ENCODE results near the gene VWF. TPM values are rescaled to one million over a fixed set of nuclear protein-coding genes. Genes with fewer than 3 reads are reported as not detected.

VWF gene
- total RNA-seq, 4 donors from 2014 or later = 163 to 367 (median 253) TPM

DNA sequence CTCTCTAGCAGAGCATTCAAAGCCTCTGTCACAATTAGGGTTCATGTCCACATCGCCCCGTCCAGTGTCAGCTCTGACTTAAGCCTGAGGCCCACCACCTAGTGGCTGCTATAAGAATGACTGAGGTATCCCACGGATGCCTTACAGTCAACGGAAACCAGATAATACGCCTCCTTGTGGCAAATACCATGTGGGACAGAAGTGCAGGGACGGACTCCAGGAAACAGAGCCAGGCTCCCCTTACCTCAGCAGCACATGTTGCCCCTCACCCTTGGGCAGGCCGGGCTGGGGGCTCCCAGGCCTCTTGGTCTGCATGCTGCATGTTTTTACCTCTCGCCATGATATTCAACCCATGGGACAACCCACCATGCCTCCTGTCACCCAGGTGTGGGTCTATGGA lies 86.3 kb downstream of the VWF start:
- H3K27me3 ChIP-seq = peaks cover 0 to 6% (median 0%) of the 10 kb centered on the region in 4 donors
- peaks cover 0 to 92% (median 1%) of the 10 kb centered on the region in 4 donors for H3K36me3 ChIP-seq
- TF ChIP-seq EP300 (IDR thresholded peaks at IDR 0.05) = no peak
- TF ChIP-seq, protein P1, sequence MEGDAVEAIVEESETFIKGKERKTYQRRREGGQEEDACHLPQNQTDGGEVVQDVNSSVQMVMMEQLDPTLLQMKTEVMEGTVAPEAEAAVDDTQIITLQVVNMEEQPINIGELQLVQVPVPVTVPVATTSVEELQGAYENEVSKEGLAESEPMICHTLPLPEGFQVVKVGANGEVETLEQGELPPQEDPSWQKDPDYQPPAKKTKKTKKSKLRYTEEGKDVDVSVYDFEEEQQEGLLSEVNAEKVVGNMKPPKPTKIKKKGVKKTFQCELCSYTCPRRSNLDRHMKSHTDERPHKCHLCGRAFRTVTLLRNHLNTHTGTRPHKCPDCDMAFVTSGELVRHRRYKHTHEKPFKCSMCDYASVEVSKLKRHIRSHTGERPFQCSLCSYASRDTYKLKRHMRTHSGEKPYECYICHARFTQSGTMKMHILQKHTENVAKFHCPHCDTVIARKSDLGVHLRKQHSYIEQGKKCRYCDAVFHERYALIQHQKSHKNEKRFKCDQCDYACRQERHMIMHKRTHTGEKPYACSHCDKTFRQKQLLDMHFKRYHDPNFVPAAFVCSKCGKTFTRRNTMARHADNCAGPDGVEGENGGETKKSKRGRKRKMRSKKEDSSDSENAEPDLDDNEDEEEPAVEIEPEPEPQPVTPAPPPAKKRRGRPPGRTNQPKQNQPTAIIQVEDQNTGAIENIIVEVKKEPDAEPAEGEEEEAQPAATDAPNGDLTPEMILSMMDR (IDR thresholded peaks at IDR 0.05) = peak; percentile 13 to 43 (median 16)
- no peak overlapping the region for H3K4me3 ChIP-seq
- 70% methylated on average over 8 of the region's 8 CpGs for WGBS
- no peaks in the 10 kb centered on the region for H3K9me3 ChIP-seq
- no peak for DNase-seq (ENCODE audit: extremely low spot score)
- peaks cover 0 to 4% (median 2%) of the 10 kb centered on the region in 4 donors for H3K4me1 ChIP-seq
- intact Hi-C loops (cut with DNase I) = no loop called here
- no peak overlapping the region for H3K27ac ChIP-seq (replicated peaks in 1 of 4)

GRCh38 chr12:6037459-6037858 lies 87.0 kb downstream of the VWF start:
- H3K4me1 ChIP-seq = peaks cover 0 to 4% (median 2%) of the 10 kb centered on the region in 4 donors
- no peak overlapping the region for H3K4me3 ChIP-seq
- H3K27ac ChIP-seq (replicated peaks in 1 of 4) = no peak overlapping the region
- intact Hi-C loops (cut with DNase I) = no loop called here
- H3K36me3 ChIP-seq = peaks cover 0 to 92% (median 1%) of the 10 kb centered on the region in 4 donors
- H3K9me3 ChIP-seq = no peaks in the 10 kb centered on the region
- DNase-seq (ENCODE audit: extremely low spot score) = no peak
- peaks cover 0 to 6% (median 0%) of the 10 kb centered on the region in 4 donors for H3K27me3 ChIP-seq
- TF ChIP-seq POLR2A (IDR thresholded peaks at IDR 0.05; ENCODE audit: low read depth) (no peak), EP300 (IDR thresholded peaks at IDR 0.05) (no peak), POLR2AphosphoS5 (IDR thresholded peaks at IDR 0.05) (no peak)
- TF ChIP-seq, protein P1 (IDR thresholded peaks at IDR 0.05) = no peak
- 90% methylated on average over 7 of the region's 9 CpGs for WGBS

DNA sequence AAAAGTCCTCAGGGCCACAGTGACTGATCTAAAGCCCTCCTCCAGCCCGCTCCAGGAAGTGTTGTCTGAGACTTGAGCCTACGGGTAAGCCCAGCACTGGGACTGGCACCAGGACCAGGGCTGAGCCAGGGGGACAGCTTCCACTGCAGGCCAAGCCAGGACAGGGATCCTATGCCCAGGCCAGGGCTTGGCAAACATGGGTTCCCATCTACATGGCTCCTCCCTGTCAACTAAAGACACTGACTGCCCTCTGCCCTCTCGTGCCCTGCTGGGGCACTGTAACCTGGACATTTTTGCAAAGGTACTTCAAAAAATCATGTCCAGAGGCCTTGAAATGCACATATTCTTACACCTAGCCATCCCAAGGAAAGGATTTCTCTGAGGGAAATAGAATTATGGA lies 88.0 kb downstream of the VWF start:
- H3K27ac ChIP-seq (replicated peaks in 1 of 4) = no peak overlapping the region
- H3K9me3 ChIP-seq = no peaks in the 10 kb centered on the region
- WGBS = 95% methylated on average over 3 of the region's 3 CpGs
- no peak for DNase-seq (ENCODE audit: extremely low spot score)
- H3K4me1 ChIP-seq = peaks cover 0 to 4% (median 2%) of the 10 kb centered on the region in 4 donors
- intact Hi-C loops (cut with DNase I) = no loop called here
- H3K27me3 ChIP-seq = peaks cover 0 to 6% (median 0%) of the 10 kb centered on the region in 4 donors
- H3K4me3 ChIP-seq = no peak overlapping the region
- TF ChIP-seq POLR2A (IDR thresholded peaks at IDR 0.05; ENCODE audit: low read depth) (no peak), EP300 (IDR thresholded peaks at IDR 0.05) (no peak), POLR2AphosphoS5 (IDR thresholded peaks at IDR 0.05) (no peak)
- TF ChIP-seq, protein P1 (IDR thresholded peaks at IDR 0.05) = no peak
- peaks cover 0 to 92% (median 1%) of the 10 kb centered on the region in 4 donors for H3K36me3 ChIP-seq

DNA sequence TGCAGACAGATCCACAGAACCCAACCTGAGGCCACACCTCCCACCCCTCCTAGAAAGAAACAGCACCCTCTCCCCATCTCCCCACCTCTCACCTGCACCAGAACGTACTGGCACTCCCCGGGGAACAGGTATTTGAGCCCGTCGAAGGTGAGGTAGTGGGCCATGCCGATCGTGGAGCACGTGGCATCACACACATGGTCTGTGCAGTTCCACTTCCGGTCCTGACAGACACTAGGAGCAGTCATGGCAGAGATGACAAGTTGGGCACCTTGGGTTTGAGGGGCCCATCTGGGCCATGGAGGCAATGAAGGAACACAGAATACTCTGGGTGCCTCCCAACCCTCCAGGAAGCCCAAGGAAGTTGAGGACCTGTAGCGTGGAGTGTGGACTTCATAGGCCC lies 89.9 kb downstream of the VWF start:
- Histone ChIP-seq H3K9me3 (no peaks in the 10 kb centered on the region), H3K27ac (replicated peaks in 1 of 4) (no peak overlapping the region), H3K4me1 (peaks cover 0 to under 1% (median 0%) of the 10 kb centered on the region in 4 donors), H3K36me3 (peaks cover 0 to 94% (median 1%) of the 10 kb centered on the region in 4 donors), H3K27me3 (no peaks in the 10 kb centered on the region), H3K4me3 (no peak overlapping the region)
- TF ChIP-seq POLR2AphosphoS5 (IDR thresholded peaks at IDR 0.05) (no peak), EP300 (IDR thresholded peaks at IDR 0.05) (no peak), POLR2A (IDR thresholded peaks at IDR 0.05; ENCODE audit: low read depth) (no peak)
- TF ChIP-seq, protein P1 (IDR thresholded peaks at IDR 0.05) = no peak
- intact Hi-C loops (cut with DNase I) = no loop called here
- 98% methylated on average over 7 of the region's 9 CpGs for WGBS
- DNase-seq (ENCODE audit: extremely low spot score) = no peak

DNA sequence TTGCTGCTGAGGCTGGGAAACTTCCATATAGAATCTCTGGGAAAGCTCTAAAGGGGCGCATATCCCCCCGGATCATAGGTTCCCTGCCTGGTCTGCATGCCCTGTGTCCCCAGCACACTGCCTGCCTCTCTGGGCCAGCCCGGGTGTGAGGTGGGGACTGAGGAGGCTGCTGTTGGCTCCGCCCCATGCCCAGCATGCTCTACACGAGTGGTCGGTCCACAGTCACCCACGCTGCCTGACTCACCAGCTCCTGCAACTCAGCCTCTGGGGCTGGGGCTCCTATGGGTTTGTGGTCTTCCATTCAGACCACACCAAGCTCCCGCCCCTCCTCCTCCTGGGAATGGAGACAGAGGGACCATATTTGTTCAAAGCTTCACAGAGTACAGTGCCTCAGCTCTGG lies 90.9 kb downstream of the VWF start:
- Histone ChIP-seq H3K27me3 (no peaks in the 10 kb centered on the region), H3K36me3 (peaks cover 0 to 93% (median 1%) of the 10 kb centered on the region in 4 donors), H3K4me1 (no peaks in the 10 kb centered on the region), H3K27ac (replicated peaks in 1 of 4) (no peak overlapping the region), H3K9me3 (no peaks in the 10 kb centered on the region), H3K4me3 (no peak overlapping the region)
- TF ChIP-seq, protein P1 (IDR thresholded peaks at IDR 0.05) = no peak
- TF ChIP-seq EP300 (IDR thresholded peaks at IDR 0.05) (no peak), POLR2A (IDR thresholded peaks at IDR 0.05; ENCODE audit: low read depth) (no peak), POLR2AphosphoS5 (IDR thresholded peaks at IDR 0.05) (no peak)
- DNase-seq (ENCODE audit: extremely low spot score) = no peak
- intact Hi-C loops (cut with DNase I) = no loop called here
- WGBS = 73% methylated on average over 8 of the region's 8 CpGs
